Endothelial cell (in vitro differentiated cells): ENCODE measurements around the gene PDK4. TPM values are rescaled to one million over a fixed set of nuclear protein-coding genes. Genes with fewer than 3 reads are reported as not detected.
"Not testable (repeated sequence)": the region's sequence is repeated elsewhere in the genome, so short reads cannot be mapped to it uniquely, and the experiment has no call there.

ENCODE experiments used
- DNase-seq: peaks from one replicate; pipeline ENCODE4 v3.0.0; 2021; ENCODE audit warnings: low spot score
- H3K27ac Mint-ChIP-seq: one replicate; pipeline ENCODE4 v1.8.0; 2021; ENCODE audit warnings: mixed read lengths, inconsistent platforms; ENCODE audit not compliant: unreplicated experiment
- H3K27me3 Mint-ChIP-seq: one replicate; pipeline ENCODE4 v1.8.0; 2021; ENCODE audit warnings: mild to moderate bottlenecking, moderate library complexity, mixed read lengths, inconsistent platforms; ENCODE audit not compliant: unreplicated experiment
- H3K36me3 Mint-ChIP-seq: one replicate; pipeline ENCODE4 v1.8.0; 2021; ENCODE audit warnings: mild to moderate bottlenecking, low read depth, mixed read lengths, inconsistent platforms; ENCODE audit not compliant: unreplicated experiment
- H3K4me1 Mint-ChIP-seq: one replicate; pipeline ENCODE4 v1.8.0; 2021; ENCODE audit warnings: mild to moderate bottlenecking, mixed read lengths, inconsistent platforms; ENCODE audit not compliant: unreplicated experiment
- H3K4me3 Mint-ChIP-seq: one replicate; pipeline ENCODE4 v1.8.0; 2021; ENCODE audit warnings: mild to moderate bottlenecking, mixed read lengths, inconsistent platforms; ENCODE audit not compliant: unreplicated experiment
- H3K9me3 Mint-ChIP-seq: one replicate; pipeline ENCODE4 v1.8.0; 2021; ENCODE audit warnings: mixed read lengths, inconsistent platforms; ENCODE audit not compliant: unreplicated experiment
- CTCF ChIP-seq: fragments of 200-600 bp; sonication (generic); IDR thresholded peaks from one replicate; pipeline ENCODE4 v1.5.0; 2021; ENCODE audit warnings: antibody characterized with exemption; ENCODE audit not compliant: unreplicated experiment
- total RNA-seq: library from RNA; stranded (reverse); fragmentation: NEBNext Ultra II Directional; extraction: Animal tissue kit (Norgen Biotek cat#: 25700); gene quantifications from one replicate; pipeline ENCODE4 v1.2.1, GENCODE V29; 2021; ENCODE audit not compliant: unreplicated experiment

PDK4 gene
- total RNA-seq, 1 donor from 2014 or later = 0.23 TPM

- no peak for DNase-seq
- Mint-ChIP-seq H3K36me3 (no peaks in the 10 kb centered on the region), H3K4me3 (no peak overlapping the region), H3K27ac (no peak overlapping the region), H3K9me3 (no peaks in the 10 kb centered on the region), H3K27me3 (no peaks in the 10 kb centered on the region), H3K4me1 (no peaks in the 10 kb centered on the region)
- no peak for TF ChIP-seq CTCF
These were observed 35.6 kb downstream of the PDK4 start for GRCh38 chr7:95560674-95561073.

- Mint-ChIP-seq H3K9me3 (no peaks in the 10 kb centered on the region), H3K4me1 (no peaks in the 10 kb centered on the region), H3K4me3 (no peak overlapping the region), H3K27me3 (no peaks in the 10 kb centered on the region), H3K36me3 (no peaks in the 10 kb centered on the region), H3K27ac (no peak overlapping the region)
- no peak for DNase-seq
- TF ChIP-seq CTCF = no peak
These were observed 37.5 kb downstream of the PDK4 start for GRCh38 chr7:95558864-95559263.

- Mint-ChIP-seq H3K27ac (no peak overlapping the region), H3K27me3 (no peaks in the 10 kb centered on the region), H3K4me3 (no peak overlapping the region), H3K4me1 (no peaks in the 10 kb centered on the region), H3K9me3 (no peaks in the 10 kb centered on the region), H3K36me3 (no peaks in the 10 kb centered on the region)
- no peak for DNase-seq
- no peak for TF ChIP-seq CTCF
These were observed 39.5 kb downstream of the PDK4 start for GRCh38 chr7:95556777-95557176.

- Mint-ChIP-seq H3K9me3 (no peaks in the 10 kb centered on the region), H3K36me3 (no peaks in the 10 kb centered on the region), H3K4me3 (no peak overlapping the region), H3K4me1 (no peaks in the 10 kb centered on the region), H3K27me3 (no peaks in the 10 kb centered on the region), H3K27ac (no peak overlapping the region)
- TF ChIP-seq CTCF = no peak
- no peak for DNase-seq
These were observed 42.4 kb downstream of the PDK4 start for GRCh38 chr7:95553939-95554338.

GRCh38 chr7:95552010-95552926 is 44.0 kb downstream of the PDK4 start:
- not testable (repeated sequence) for H3K36me3 Mint-ChIP-seq, H3K4me1 Mint-ChIP-seq, H3K9me3 Mint-ChIP-seq, H3K27ac Mint-ChIP-seq, DNase-seq, H3K4me3 Mint-ChIP-seq, H3K27me3 Mint-ChIP-seq
